Measurements from ENCODE around the gene TTC31. TPM values are rescaled to one million over a fixed set of nuclear protein-coding genes. Genes with fewer than 3 reads are reported as not detected.

The TTC31 gene
- total RNA-seq, 1 donor from 2014 or later: 20.8 TPM

Other genes with a start within 250 kb of the TTC31 start
- gene SLC4A5, start 139.7 kb upstream of the TTC31 start, total RNA-seq: under 0.01 and 0.51 TPM in 2 replicates
- gene DCTN1, start 102.8 kb upstream of the TTC31 start, total RNA-seq: 84.4 and 103 TPM in 2 replicates
- gene C2orf81, start 61.5 kb upstream of the TTC31 start, total RNA-seq: 2.4 and 4.9 TPM in 2 replicates
- 46.8 and 49.0 TPM in 2 replicates for gene WDR54, start 61.4 kb upstream of the TTC31 start, total RNA-seq
- 39.1 and 48.0 TPM in 2 replicates for gene RTKN, start 41.1 kb upstream of the TTC31 start, total RNA-seq
- 12.4 and 16.8 TPM in 2 replicates for gene INO80B, start 28.0 kb upstream of the TTC31 start, total RNA-seq
- 56.4 and 113 TPM in 2 replicates for gene WBP1, start 24.6 kb upstream of the TTC31 start, total RNA-seq
- gene MOGS, start 17.7 kb upstream of the TTC31 start, total RNA-seq: 68.6 and 75.9 TPM in 2 replicates
- 26.5 and 31.4 TPM in 2 replicates for gene MRPL53, start 10.4 kb upstream of the TTC31 start, total RNA-seq
- 6.0 and 9.5 TPM in 2 replicates for gene CCDC142, start 83 bp upstream of the TTC31 start, total RNA-seq
- gene LBX2, start 16.5 kb downstream of the TTC31 start, total RNA-seq: 1.5 and 6.7 TPM in 2 replicates
- gene PCGF1, start 24.6 kb downstream of the TTC31 start, total RNA-seq: 10.4 and 15.0 TPM in 2 replicates
- not detected in 2 replicates for gene TLX2, start 31.4 kb downstream of the TTC31 start, total RNA-seq
- gene DQX1, start 43.1 kb downstream of the TTC31 start, total RNA-seq: not detected in 2 replicates
- gene AUP1, start 46.6 kb downstream of the TTC31 start, total RNA-seq: 96.3 and 120 TPM in 2 replicates
- gene HTRA2, start 46.9 kb downstream of the TTC31 start, total RNA-seq: 39.9 and 45.8 TPM in 2 replicates
- 9.0 and 14.8 TPM in 2 replicates for gene LOXL3, start 70.9 kb downstream of the TTC31 start, total RNA-seq
- gene DOK1, start 71.6 kb downstream of the TTC31 start, total RNA-seq: 32.8 and 43.5 TPM in 2 replicates
- 1.1 and 1.3 TPM in 2 replicates for gene M1AP, start 165.2 kb downstream of the TTC31 start, total RNA-seq
- 12.7 and 12.9 TPM in 2 replicates for gene SEMA4F, start 171.2 kb downstream of the TTC31 start, total RNA-seq

All from mesangial cell (primary cell).